T-cell (primary cell): ENCODE results near the gene PGM5. TPM values are rescaled to one million over a fixed set of nuclear protein-coding genes. Genes with fewer than 3 reads are reported as not detected.

Experiments
- ATAC-seq, 4 experiments: fragments of 200-7000 bp in 3 of 4; fragments of 150-1000 bp in 1 of 4; cut with Tn5 transposase; replicated peaks in 1 of 4; 1 replicate in 3 of 4; 2 replicates in 1 of 4; pipeline ENCODE4 v1.10.0; 2021; ENCODE audit warnings: moderate library complexity in 3 of 4, mild to moderate bottlenecking in 2 of 4, moderate number of reproducible peaks in 1 of 4
- CTCF ChIA-PET, 2 donors: fragments of 300-600 bp; sonication (Branson Sonifier 250); formaldehyde crosslinking; loops; one replicate each; lab custom pipeline; 2022; ENCODE audit warnings: antibody characterized with exemption in 2 of 2; lab: Charles Lee
- POLR2A ChIA-PET, 2 donors: fragments of 300-600 bp; sonication (Branson Sonifier 250); formaldehyde crosslinking; loops; one replicate each; lab custom pipeline; 2022; ENCODE audit warnings: antibody characterized with exemption in 2 of 2; lab: Charles Lee
- DNase-seq, 35 experiments: peaks; one replicate each; pipeline versions ENCODE4 v3.0.0 to v3.0.0-alpha.2; 2013 to 2023
- H3K27ac ChIP-seq: one replicate; pipeline ENCODE4 v1.5.1; 2013; ENCODE audit warnings: low read length
- H3K27me3 ChIP-seq, 2 experiments: replicated peaks in 1 of 2; 1 replicate in 1 of 2; 2 replicates in 1 of 2; pipeline versions ENCODE4 v1.6.1 to v1.7.0; 2013; ENCODE audit warnings: low read length in 1 of 2, mixed read lengths in 1 of 2; ENCODE audit not compliant: control insufficient read depth in 2 of 2, insufficient read depth in 2 of 2; ENCODE audit errors: extremely low read depth in 1 of 2
- H3K36me3 ChIP-seq, 2 donors: 1 replicate in 1 of 2; 2 replicates in 1 of 2; pipeline versions ENCODE4 v1.6.1 to v1.7.0; 2013; ENCODE audit warnings: low read length in 1 of 2; ENCODE audit not compliant: control insufficient read depth in 2 of 2, insufficient read depth in 1 of 2; ENCODE audit errors: extremely low read depth in 1 of 2
- H3K4me1 ChIP-seq, 2 experiments: 1 replicate in 1 of 2; 2 replicates in 1 of 2; pipeline versions ENCODE4 v1.6.1 to v1.7.0; 2013; ENCODE audit warnings: low read length in 2 of 2, mixed read lengths in 1 of 2; ENCODE audit not compliant: insufficient read depth in 2 of 2, control insufficient read depth in 1 of 2; ENCODE audit errors: extremely low read depth in 1 of 2
- H3K4me3 ChIP-seq, 2 donors: 1 replicate in 1 of 2; 2 replicates in 1 of 2; pipeline versions ENCODE4 v1.5.1 to v1.7.0; 2013; ENCODE audit warnings: mild to moderate bottlenecking in 2 of 2, low read length in 1 of 2, moderate library complexity in 1 of 2; ENCODE audit not compliant: control insufficient read depth in 1 of 2; ENCODE audit errors: extremely low read depth in 1 of 2
- H3K9me3 ChIP-seq: 2 replicates; pipeline ENCODE4 v1.7.0; 2013
- H3K27ac Mint-ChIP-seq, 2 donors: one replicate each; pipeline ENCODE4 v1.8.0; 2020 to 2021; ENCODE audit warnings: mild to moderate bottlenecking in 2 of 2, mixed read lengths in 2 of 2
- H3K27me3 Mint-ChIP-seq, 2 donors: one replicate each; pipeline ENCODE4 v1.8.0; 2021 to 2022; ENCODE audit warnings: mixed read lengths in 2 of 2
- H3K36me3 Mint-ChIP-seq: one replicate; pipeline ENCODE4 v1.8.0; 2021; ENCODE audit warnings: mixed read lengths
- H3K4me1 Mint-ChIP-seq, 3 donors: one replicate each; pipeline ENCODE4 v1.8.0; 2020 to 2022; ENCODE audit warnings: mixed read lengths in 3 of 3, mild to moderate bottlenecking in 1 of 3
- H3K4me3 Mint-ChIP-seq, 3 donors: one replicate each; pipeline ENCODE4 v1.8.0; 2020 to 2022; ENCODE audit warnings: mild to moderate bottlenecking in 3 of 3, mixed read lengths in 3 of 3, moderate library complexity in 3 of 3
- H3K9me3 Mint-ChIP-seq, 3 donors: one replicate each; pipeline ENCODE4 v1.8.0; 2020 to 2022; ENCODE audit warnings: mixed read lengths in 3 of 3
- WGBS: methylation state at CpG from one replicate; pipeline ENCODE4 v1.1.5; 2013; ENCODE audit warnings: missing lambda C conversion rate; ENCODE audit not compliant: insufficient coverage; 5-methylcytosine and 5-hydroxymethylcytosine counted together
- total RNA-seq, 35 experiments: library from RNA in 6 of 35; stranded (reverse) in 6 of 35; fragments of 120-200 nt in 1 of 35; gene quantifications; one replicate each; pipeline versions ENCODE4 v1.2.1 to v1.2.4 and lab custom pipeline; 2013 to 2026

PGM5 gene
- total RNA-seq, 5 donors from 2014 or later (not counting 1 experiment from before 2014, with no cell fraction given), result 0.20 to 0.69 (median 0.32) TPM; not detected in 1

GRCh38 chr9:68455451-68455850, 99.0 kb downstream of the PGM5 start:
- H3K9me3 Mint-ChIP-seq, result no peaks in the 10 kb centered on the region
- no peaks in the 10 kb centered on the region for H3K36me3 Mint-ChIP-seq
- H3K4me1 Mint-ChIP-seq, result no peaks in the 10 kb centered on the region
- no peaks in the 10 kb centered on the region for H3K4me1 ChIP-seq
- 63% methylated on average over 2 of the region's 2 CpGs for WGBS
- no peaks in the 10 kb centered on the region for H3K27me3 ChIP-seq
- H3K27me3 Mint-ChIP-seq, result peaks cover 0 to 13% of the 10 kb centered on the region in 2 donors
- no peaks in the 10 kb centered on the region for H3K36me3 ChIP-seq
- no peak overlapping the region for H3K27ac Mint-ChIP-seq
- no peak for ATAC-seq
- no peak overlapping the region for H3K27ac ChIP-seq
- no peak overlapping the region for H3K4me3 Mint-ChIP-seq
- no peaks in the 10 kb centered on the region for H3K9me3 ChIP-seq
- ChIA-PET POLR2A (no interaction called here), CTCF (no interaction called here)
- no peak for DNase-seq
- no peak overlapping the region for H3K4me3 ChIP-seq

GRCh38 chr9:68457803-68458202, 101.4 kb downstream of the PGM5 start:
- Histone ChIP-seq H3K27ac (no peak overlapping the region), H3K4me1 (no peaks in the 10 kb centered on the region), H3K27me3 (no peaks in the 10 kb centered on the region), H3K4me3 (no peak overlapping the region), H3K36me3 (no peaks in the 10 kb centered on the region), H3K9me3 (no peaks in the 10 kb centered on the region)
- Mint-ChIP-seq H3K4me3 (no peak overlapping the region), H3K9me3 (no peaks in the 10 kb centered on the region), H3K27me3 (peaks cover 0 to 8% of the 10 kb centered on the region in 2 donors), H3K4me1 (no peaks in the 10 kb centered on the region), H3K36me3 (no peaks in the 10 kb centered on the region), H3K27ac (no peak overlapping the region)
- CTCF ChIA-PET, result no interaction called here
- 80% methylated on average over 1 of the region's 1 CpG for WGBS
- ATAC-seq (no peak), DNase-seq (no peak)
- POLR2A ChIA-PET, result interaction anchor here in 1 of 2 donors (0.7 kb wide), 1 partner anchor 802 kb away, joined by 4 read pairs; no protein-coding TSS in a partner anchor

GRCh38 chr9:68458918-68459317, 102.5 kb downstream of the PGM5 start:
- no peak overlapping the region for H3K4me3 Mint-ChIP-seq
- peaks cover 0 to 8% of the 10 kb centered on the region in 2 donors for H3K27me3 Mint-ChIP-seq
- H3K27ac Mint-ChIP-seq, result no peak overlapping the region
- CTCF ChIA-PET, result no interaction called here
- Histone ChIP-seq H3K4me1 (no peaks in the 10 kb centered on the region), H3K27me3 (no peaks in the 10 kb centered on the region), H3K27ac (no peak overlapping the region), H3K4me3 (no peak overlapping the region), H3K9me3 (no peaks in the 10 kb centered on the region), H3K36me3 (no peaks in the 10 kb centered on the region)
- no peaks in the 10 kb centered on the region for H3K4me1 Mint-ChIP-seq
- DNase-seq (no peak), ATAC-seq (no peak)
- WGBS, result 71% methylated on average over 1 of the region's 1 CpG
- H3K36me3 Mint-ChIP-seq, result no peaks in the 10 kb centered on the region
- H3K9me3 Mint-ChIP-seq, result no peaks in the 10 kb centered on the region
- POLR2A ChIA-PET, result no interaction called here

GRCh38 chr9:68462105-68462775, 105.8 kb downstream of the PGM5 start:
- ATAC-seq (no peak), DNase-seq (no peak)
- Histone ChIP-seq H3K4me1 (no peaks in the 10 kb centered on the region), H3K27me3 (no peaks in the 10 kb centered on the region), H3K9me3 (no peaks in the 10 kb centered on the region), H3K36me3 (no peaks in the 10 kb centered on the region), H3K4me3 (no peak overlapping the region), H3K27ac (no peak overlapping the region)
- POLR2A ChIA-PET, result no interaction called here
- no peaks in the 10 kb centered on the region for H3K36me3 Mint-ChIP-seq
- no peaks in the 10 kb centered on the region for H3K9me3 Mint-ChIP-seq
- H3K27me3 Mint-ChIP-seq, result peaks cover 0 to 7% of the 10 kb centered on the region in 2 donors
- H3K4me1 Mint-ChIP-seq, result no peaks in the 10 kb centered on the region
- no peak overlapping the region for H3K27ac Mint-ChIP-seq
- 87% methylated on average over 2 of the region's 7 CpGs for WGBS
- H3K4me3 Mint-ChIP-seq, result no peak overlapping the region
- CTCF ChIA-PET, result no interaction called here

- Histone ChIP-seq H3K4me1 (no peaks in the 10 kb centered on the region), H3K9me3 (no peaks in the 10 kb centered on the region), H3K4me3 (no peak overlapping the region), H3K27ac (no peak overlapping the region), H3K36me3 (no peaks in the 10 kb centered on the region), H3K27me3 (no peaks in the 10 kb centered on the region)
- H3K36me3 Mint-ChIP-seq, result no peaks in the 10 kb centered on the region
- H3K4me3 Mint-ChIP-seq, result no peak overlapping the region
- POLR2A ChIA-PET, result no interaction called here
- no peaks in the 10 kb centered on the region for H3K4me1 Mint-ChIP-seq
- DNase-seq (no peak), ATAC-seq (no peak)
- H3K27me3 Mint-ChIP-seq, result peaks cover 6 to 12% of the 10 kb centered on the region in 2 donors
- H3K27ac Mint-ChIP-seq, result no peak overlapping the region
- no peaks in the 10 kb centered on the region for H3K9me3 Mint-ChIP-seq
- CTCF ChIA-PET, result no interaction called here
Observed at GRCh38 chr9:68470067-68470466, 113.7 kb downstream of the PGM5 start.

- Mint-ChIP-seq H3K4me3 (no peak overlapping the region), H3K9me3 (no peaks in the 10 kb centered on the region), H3K27me3 (peaks cover 6 to 12% of the 10 kb centered on the region in 2 donors), H3K27ac (no peak overlapping the region), H3K36me3 (no peaks in the 10 kb centered on the region), H3K4me1 (no peaks in the 10 kb centered on the region)
- H3K27ac ChIP-seq, result no peak overlapping the region
- DNase-seq (no peak), ATAC-seq (no peak)
- 83% methylated on average over 2 of the region's 5 CpGs for WGBS
- ChIA-PET POLR2A (no interaction called here), CTCF (no interaction called here)
- no peaks in the 10 kb centered on the region for H3K27me3 ChIP-seq
- no peaks in the 10 kb centered on the region for H3K4me1 ChIP-seq
- no peaks in the 10 kb centered on the region for H3K9me3 ChIP-seq
- no peaks in the 10 kb centered on the region for H3K36me3 ChIP-seq
- H3K4me3 ChIP-seq, result no peak overlapping the region
Observed at GRCh38 chr9:68470634-68471033, 114.2 kb downstream of the PGM5 start.
